PC-3 (cell line): ENCODE data around the gene ANLN.

Experiments used
- CTCF ChIP-seq: fragments of 300-600 bp; sonication (generic); conservative IDR thresholded peaks from 2 replicates; pipeline ENCODE4 v1.5.1; 2017; ENCODE audit warnings: antibody characterized with exemption, low read depth, mild to moderate bottlenecking, low read length
- EZH2 ChIP-seq: fragments of 300-600 bp; sonication (generic); IDR thresholded peaks from one replicate; pipeline ENCODE4 v1.6.1; 2017; ENCODE audit warnings: antibody characterized with exemption, mild to moderate bottlenecking, low read length; ENCODE audit not compliant: unreplicated experiment

GRCh38 chr7:36472141-36472729, 82.6 kb downstream of the ANLN start:
- TF ChIP-seq EZH2 (no peak), CTCF (no peak)
